Midbrain (tissue), 1 donor: Measurements from ENCODE around the gene WDR93.
A peak's percentile ranks its signal among the peaks of the same experiment; 100 is the strongest.
"Not testable (repeated sequence)": the region's sequence is repeated elsewhere in the genome, so short reads cannot be mapped to it uniquely, and the experiment has no call there.

Experiments
- DNase-seq: peaks from one replicate; lab custom pipeline; 2025; lab: John Stamatoyannopoulos, UW

WDR93 gene

DNA sequence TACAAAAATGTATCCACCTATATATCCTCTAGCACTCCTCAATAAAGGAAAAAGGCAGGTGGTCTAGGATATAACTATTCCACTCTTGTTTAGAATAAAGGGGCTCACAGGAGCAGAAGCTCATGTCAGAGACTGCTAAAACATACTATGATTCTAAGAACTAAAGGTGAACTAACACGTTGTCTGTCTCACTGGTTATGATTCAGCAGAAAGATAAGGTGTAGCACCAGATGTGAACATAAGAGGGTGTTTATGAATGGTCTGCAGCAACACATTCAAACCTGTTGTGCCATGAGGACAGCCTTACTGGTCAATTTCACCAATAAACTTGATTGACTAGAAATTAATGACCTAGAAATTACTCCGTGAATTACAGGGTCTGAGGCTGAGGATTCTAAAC, 4.6 kb upstream of the WDR93 start:
- no peak for DNase-seq

DNA sequence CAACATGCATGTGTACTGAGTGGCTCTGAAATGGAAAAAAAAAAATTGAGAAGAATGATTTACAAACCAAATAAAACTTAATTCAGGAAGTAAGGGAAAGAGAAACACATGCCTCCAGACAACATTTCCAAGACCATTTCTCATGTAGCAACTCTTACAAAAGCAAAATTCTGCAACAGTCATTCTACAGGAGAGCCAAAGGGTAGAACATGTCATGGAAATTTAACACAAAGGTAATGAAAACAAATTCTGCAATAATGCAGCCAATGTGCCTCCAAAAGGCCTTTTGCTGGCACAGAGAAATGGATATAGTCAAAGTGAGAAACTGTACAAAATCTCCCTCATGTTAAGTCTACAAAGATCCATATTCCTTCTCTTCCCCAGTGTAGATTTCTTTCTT, 4.1 kb upstream of the WDR93 start:
- no peak for DNase-seq

DNA sequence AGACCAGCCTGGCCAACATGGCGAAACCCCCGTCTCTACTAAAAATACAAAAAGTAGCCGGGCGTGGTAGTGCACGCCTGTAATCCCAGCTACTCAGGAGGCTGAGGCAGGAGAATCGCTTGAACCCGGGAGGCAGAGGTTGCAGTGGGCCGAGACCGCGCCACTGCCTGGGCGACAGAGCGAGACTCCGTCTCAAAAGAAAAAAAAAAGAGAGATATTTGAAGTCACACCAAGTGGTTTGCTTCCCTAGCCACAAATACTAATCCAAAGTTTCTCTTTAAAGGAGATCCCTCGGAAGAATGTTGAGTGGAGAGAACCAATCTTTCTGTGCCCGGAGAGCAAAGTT, 708 bp upstream of the WDR93 start:
- not testable (repeated sequence) for DNase-seq

DNA sequence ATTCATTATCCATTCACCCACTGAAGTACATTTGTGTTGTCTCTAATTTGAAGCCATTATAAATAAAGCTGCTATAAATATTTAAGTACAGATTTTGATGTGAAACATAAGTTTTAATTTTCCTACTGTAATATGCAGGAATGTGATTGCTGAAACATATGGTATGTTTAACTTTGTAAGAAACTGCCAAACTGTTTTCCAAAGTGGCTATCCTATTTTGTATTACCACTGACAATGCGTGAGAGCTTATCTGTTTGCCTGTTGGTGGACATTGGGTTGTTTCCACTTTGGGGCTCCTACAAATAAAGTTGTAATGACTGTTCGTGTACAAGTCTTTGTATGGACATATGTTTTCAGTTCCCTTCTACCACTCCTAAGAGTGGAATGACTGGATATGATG, 2.5 kb downstream of the WDR93 start:
- DNase-seq = no peak

DNA sequence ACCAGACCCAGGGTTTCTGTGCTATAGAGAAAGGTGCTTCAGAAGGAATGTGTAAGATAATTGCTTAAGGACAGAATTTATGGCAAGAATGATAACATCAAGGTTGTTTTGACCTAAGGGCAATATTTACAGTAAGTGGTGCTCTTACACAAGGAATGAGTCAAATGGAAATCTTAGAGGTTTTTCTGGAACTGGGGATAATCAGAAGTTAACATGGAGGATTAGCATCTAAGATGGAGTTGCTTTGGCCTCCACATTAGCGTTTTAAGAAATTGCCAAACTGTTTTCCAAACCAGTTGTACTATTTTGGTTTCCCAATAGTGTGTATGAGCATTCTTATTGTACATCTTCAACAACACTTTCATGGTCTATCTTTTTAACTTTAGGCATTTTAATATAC, 3.1 kb downstream of the WDR93 start:
- DNase-seq = no peak

DNA sequence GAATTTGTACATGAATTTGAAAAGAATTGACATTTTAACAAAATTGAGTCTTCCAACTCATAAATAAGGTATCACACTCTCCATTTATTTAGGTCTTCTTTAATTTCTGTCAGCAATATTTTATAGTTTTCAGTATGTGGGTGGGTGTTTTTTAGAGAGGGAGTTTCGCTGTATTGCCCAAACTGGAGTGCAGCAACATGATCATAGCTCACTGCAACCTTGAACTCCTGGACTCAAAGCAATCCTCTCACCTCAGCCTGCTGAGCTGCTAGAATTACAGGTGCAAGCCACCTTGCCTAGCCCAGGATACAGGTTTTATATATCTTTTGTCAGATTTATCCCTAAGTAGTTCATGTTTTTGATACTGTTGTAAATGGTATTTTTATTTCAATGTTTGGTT, 4.6 kb downstream of the WDR93 start:
- DNase-seq = no peak

DNA sequence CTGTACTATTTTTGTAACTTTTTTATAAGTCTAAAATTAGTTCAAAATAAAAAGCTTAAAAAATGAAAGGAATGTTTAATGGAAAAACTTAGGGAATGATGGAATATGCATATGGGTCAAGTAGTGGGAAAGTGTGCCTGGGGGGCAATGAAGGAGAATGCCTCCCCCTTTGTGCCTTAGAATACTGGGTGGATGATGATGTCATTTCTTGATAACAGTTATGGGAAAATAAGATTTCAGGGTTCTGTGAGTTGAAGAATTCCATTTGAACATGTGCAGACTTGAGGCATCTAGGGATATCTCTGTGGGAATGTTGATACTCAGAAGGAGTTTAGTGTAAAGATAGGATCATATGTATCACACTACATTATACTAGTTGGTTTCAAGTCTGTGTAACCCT, 13.8 kb downstream of the WDR93 start:
- no peak for DNase-seq

DNA sequence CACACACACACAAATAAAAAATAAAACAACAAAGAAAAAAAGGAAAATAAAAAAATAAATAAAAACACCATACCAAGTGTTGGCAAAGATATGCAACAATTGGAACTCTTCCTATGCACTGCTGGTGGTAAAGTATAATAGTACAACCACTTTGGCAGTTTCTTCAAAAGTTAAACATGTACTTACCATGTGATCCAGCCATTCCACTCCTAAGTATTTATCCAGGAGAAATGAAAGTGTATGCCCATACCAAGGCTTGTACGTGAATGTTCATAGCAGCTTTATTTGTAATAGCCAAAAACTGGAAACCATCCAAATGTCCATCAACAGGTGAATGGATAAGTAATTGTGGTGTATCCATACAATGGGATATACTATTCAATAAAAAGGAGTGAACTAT, 17.0 kb downstream of the WDR93 start:
- no peak for DNase-seq

DNA sequence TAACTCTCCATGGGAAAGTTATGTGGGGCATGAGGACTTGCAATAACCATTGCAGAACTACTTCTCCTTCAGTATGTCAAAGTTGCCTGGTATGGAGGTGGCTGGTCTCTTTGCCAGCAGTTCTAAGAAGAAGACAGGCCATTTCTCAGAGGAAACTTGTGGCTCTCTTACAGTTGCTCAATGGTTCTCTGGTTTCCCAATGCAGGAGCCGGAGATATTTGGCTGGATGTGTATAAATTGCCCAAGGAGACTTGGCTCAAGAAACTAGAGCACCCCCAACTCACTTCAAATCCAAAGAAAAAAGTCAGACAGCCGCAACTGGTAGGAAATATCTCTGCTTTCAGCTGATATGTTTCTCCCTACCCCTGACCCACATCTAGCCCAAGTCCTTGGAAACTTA, 24.2 kb downstream of the WDR93 start:
- DNase-seq = no peak

DNA sequence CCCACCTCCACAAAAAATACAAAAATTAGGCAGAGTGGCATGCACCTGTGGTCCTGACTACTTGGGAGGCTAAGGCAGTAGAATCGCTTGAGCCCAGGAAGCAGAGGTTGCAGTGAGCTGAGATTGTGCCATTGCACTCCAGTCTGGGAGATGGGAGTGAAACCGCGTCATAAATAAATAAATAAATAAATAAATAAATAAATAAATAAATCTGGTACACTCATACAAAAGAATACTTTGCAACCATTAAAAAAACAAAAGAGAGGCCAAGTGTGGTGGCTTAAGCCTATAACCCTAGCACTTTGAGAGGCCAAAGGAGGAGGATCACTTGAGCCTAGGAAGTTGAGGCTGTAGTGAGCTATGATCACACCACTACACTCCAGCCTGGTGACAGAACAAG, 32.4 kb downstream of the WDR93 start:
- no peak for DNase-seq

DNA sequence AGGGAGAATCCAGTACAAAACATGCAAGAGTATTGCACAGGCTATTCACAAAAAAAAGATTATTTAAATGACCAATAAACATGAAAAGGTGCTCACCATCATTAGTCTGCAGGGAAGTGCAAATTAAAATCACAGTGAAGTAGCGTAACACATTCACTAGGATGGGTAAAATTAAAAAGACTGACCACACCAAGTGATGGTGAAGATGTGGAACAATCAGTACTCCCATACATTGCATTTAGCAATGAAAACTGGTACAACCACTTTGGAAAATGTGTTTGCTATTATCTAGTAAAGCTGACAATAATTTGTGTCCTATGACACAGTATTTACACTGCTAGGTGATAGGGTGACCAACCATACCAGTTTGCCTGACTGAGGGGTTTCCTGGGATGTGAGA, 34.0 kb downstream of the WDR93 start:
- no peak for DNase-seq

DNA sequence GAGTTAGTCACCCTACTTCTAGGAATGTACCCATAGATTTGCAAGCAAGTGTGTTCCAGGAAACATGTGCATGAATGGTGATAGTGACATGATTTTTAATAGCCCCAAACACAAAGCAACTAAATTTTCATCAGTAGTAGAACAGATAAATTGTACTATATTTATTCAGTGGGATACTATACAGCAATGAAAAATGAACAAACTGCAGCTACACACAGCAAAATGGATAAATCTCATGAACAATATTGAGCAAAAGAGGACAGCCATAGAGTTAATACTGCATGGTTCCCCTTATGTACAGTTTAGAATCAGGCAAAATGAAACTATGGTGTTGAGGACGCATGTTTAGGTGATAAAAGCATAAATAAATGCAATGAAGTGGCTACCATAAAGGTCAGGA, 34.5 kb downstream of the WDR93 start:
- no peak for DNase-seq

DNA sequence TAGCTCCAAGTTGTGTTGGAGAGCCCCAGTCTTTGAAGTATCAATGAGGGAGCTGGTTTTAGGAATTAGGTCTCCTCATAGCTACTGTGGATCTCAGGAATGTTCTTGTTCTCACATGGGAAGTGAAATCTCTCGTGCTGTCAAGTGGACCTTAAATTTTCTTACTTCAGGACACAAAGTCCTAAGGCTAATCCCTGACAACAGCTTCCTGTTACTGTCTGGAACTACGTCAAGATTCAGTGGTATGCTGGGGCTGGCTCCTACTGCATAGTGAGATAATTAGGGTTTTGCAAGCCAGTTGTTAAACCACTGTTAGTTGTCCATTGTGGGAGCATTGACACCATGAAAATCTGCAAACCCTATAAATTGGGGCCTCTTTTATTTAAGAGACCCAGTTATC, 37.6 kb downstream of the WDR93 start:
- DNase-seq = no peak

DNA sequence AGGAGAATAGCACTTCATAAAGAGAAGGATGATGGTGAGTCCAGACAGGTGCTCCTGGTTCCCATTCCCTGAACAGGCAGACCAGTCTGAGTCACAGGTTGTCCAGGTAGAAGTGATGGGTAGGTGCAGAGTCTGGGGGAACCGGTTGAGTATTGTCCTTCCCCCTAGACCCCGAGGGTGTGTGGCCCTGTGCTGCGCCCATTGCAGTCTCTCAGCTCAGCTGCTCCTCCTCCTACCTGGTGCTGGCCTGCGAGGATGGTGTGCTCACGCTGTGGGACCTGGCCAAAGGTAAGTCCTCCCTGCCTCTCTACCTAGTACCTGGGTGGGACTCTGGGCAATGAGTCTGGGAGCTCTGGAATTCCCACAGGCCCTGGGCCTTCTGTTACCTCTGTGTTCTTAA, 40.7 kb downstream of the WDR93 start:
- DNase-seq = no peak

DNA sequence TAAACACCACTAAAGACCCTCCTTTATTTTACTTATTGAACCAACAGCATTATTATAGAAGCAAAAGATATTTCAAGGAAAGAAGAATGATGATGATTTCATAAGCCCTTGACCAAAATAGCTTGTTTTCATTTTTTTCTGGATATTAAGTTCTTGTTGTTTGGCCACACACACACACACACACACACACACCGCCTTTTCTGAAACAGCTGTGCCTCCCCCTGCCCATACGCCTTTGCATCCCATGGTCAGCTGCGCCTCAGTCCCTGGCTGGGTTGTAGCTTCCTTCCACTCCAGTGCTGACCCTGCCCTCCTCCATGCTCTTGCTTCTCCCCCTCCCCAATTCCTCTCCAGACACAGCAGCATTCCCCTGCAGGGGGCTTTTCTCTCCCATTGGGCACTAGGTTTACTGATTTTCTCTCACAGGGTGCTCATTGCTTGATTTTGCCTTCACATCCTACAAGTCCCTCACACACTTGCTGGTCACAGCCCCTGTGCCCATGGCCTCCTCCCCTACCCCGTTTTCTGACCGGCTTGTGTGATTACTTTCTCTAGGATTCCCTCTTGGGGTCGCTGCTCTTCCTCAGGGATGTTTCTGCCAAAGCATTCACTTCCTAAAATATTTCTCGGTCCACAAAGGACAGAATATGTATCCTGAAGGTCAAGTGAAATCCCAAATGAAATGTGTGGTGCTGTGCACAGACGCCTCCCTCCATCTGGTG, 42.0 kb downstream of the WDR93 start:
- no peak for DNase-seq

DNA sequence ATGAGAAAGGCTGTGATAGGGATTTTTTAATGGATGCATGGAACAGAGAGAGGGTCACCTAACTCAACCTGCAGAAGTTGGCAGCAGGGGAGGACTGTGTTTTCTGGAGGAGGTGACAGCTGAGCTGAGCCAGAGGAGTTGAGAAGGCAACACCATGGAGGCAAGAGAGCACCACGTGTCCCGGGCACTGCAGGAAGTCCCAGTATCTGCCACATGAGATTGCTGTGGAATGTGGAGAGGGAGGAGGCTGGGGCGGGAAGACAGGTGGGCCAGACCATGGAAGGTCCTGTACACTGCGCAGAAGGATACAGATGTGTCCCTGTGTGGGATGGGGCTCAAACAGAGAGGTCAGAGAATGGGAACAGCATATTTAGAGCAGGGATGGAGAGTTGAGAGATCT, 45.2 kb downstream of the WDR93 start:
- DNase-seq = no peak

DNA sequence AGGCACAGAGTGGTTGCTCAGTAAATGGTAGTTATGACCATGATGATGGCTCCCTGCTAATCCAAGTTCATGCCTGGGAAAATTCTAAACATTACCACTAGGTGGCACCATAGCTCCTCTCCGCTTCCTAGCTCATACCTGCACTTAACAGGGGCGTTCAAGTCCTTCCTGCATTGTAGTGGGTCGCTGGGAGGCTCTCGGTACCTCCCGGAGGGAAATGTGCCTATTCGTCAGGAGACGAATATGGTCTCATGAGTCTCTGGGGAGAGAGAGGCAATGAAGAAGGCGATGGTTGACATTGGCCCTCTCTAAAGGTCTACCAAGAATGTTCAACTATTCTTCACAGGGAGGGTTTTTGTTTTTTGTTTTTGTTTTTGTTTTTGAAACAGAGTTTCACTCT, 49.5 kb downstream of the WDR93 start:
- DNase-seq = peak; percentile 68

DNA sequence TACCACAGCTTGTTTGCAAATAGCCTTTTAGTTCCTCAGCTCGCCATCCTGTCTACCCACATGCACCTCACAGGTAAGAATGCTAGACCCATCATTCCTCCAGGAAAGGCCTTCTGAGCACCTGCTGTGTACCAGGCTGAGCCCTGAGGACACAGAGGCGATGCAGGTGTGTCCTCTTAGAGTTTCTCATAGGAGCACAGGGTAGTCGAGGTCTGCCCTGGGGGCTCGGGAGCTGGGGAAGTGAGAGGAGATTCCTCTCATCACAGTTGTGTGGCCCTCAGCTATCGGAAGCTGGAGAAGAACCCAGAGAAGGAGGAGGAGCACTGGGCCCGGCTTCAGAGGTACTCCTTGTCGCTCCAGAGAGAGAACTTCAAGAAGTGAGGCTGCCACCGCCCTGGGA, 52.4 kb downstream of the WDR93 start:
- DNase-seq = no peak

DNA sequence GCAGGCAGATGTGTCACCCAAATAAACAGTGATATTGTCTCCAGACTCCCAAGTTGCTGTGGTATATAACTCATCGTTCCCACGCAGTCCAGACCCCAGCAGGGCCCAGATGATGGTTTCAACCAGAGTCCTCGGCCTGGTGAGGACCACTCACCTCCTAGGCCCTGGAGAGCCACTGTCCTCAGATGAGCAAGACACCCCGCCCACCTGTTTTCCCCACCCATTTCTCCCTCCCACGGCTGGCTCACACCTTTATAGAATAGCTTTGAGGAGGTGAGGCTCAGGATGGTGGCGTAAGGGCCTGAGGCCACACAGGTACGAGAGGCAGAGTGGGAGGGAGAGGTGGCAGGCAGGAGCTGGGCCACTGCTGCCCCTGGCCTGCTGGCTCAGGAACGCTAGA, 53.0 kb downstream of the WDR93 start:
- no peak for DNase-seq

DNA sequence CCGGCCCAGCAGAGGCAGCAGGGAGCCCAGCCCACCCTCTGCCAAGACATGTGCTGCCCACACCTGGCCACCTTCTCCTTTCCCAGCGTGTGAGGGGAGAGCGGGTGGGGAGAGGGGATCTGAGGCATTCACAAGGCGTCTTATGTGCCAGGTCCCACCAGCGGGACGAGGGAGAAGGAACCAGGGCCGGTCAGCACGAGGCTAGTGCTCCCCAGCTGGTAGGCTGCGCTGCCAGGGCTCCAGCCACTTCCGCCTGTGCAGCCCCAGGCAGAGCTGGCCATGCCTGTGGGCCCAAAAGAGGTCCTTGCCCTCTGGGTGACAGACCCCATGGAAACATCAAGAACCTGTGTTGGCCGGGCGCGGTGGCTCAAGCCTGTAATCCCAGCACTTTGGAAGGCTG, 54.5 kb downstream of the WDR93 start:
- DNase-seq = no peak

DNA sequence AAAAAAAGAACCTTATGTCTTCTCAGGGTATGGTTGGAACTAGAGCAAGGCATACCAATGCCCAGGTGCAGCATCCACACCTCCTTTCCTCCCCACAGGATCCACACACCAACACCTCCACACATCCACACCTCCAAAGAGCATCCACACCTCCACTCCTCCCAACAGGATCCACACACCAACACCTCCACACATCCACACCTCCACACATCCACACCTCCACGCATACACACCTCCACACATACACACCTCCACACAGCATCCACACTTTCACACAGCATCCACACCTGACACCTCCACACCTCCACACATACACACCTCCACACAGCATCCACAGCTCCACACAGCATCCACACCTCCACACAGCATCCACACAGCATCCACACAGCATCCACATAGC, 55.2 kb downstream of the WDR93 start:
- no peak for DNase-seq

DNA sequence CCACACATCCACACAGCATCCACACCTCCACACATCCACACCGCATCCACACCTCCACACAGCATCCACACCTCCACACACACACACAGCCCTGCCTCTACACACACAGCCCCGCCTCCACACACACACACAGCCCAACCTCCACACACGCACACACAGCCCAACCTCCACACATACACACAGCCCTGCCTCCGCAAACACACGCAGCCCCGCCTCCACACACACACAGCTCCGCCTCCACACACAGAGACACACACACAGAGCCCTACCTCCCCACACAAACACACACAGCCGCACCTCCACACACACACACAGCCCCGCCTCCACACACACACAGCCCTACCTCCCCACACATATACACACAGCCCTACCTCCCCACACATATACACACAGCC, 55.8 kb downstream of the WDR93 start:
- DNase-seq = no peak

DNA sequence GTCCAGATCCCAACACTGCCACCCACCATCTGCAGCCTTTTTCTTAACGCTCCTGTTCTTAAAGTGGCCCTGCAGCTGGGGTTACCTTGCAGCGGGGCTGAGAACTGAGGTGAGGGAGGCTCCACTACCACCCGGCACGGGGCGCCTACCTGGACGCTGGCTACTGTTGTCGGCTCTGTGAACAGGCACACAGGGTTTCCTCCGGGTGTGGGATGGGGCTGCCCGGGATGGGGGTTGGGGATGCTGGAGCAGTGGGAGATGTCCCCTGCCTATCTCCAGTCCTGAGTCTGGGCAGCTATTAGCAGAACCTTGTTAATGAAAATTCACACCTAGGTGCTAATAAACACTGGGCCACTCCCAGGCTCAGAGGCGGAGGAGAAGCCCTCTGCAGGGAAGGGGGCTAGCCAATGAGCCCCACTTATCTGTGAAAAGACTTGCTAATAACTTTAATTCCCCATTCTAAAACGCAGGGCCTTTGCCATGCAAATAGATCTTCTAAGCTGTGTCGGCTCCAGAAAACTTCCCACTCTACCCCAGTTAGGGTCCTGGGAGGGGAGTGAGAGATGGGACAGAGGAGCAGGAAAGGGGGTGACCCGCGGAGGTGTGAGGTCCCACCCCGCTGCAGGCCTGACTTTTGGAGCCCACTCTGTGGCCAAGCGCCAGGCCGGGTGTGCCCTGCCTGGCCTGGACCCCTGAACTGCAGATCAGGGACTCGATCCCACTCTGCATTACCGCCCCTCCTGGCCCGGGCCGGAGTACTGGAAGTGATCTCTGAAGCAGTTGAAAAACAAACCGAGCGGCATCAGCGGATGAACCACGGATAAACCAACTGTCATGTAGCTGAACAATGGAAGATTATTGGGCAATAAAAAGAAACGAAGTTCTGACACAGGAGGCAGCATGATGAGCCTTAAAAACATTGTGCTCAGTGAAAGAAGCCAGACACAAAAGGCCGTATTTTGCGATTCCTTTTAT, 57.4 kb downstream of the WDR93 start:
- DNase-seq = no peak

DNA sequence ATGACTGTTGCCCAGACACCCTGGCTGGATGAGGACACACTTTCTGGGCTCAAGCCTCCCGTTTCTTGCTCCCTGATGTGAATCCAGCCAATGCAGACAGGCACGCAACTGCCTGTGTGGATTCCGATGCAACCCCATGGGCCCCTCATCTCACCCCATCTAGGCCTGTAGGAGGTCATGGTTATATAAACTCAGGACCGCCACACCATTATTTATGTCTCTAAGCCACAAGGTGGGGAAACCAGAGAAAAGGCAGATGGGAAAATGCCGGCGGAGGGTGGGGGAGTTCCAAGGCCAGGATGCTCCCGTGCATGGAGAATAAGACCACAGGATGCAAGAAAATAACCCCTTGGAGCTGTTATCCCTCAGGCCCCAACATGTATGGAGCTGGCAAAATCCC, 58.4 kb downstream of the WDR93 start:
- DNase-seq = no peak
